GM21786 (cell line): ENCODE data around the gene UBE2Z.
"Not testable (repeated sequence)": the region's sequence is repeated elsewhere in the genome, so short reads cannot be mapped to it uniquely, and the experiment has no call there.

Experiments used
- ATAC-seq: cut with Tn5 transposase; IDR thresholded peaks from one replicate; pipeline ENCODE4 v1.9.1; 2021; ENCODE audit not compliant: unreplicated experiment

Gene UBE2Z

GRCh38 chr17:48908047-48908843 lies at the start of gene UBE2Z:
UBE2Z (plus strand) TSS chr17:48908407; CDS start chr17:48908504, 97 bp downstream.
- peak; percentile 78 for ATAC-seq

GRCh38 chr17:48860034-48860433 lies 48.2 kb upstream of the UBE2Z start:
- no peak for ATAC-seq

DNA sequence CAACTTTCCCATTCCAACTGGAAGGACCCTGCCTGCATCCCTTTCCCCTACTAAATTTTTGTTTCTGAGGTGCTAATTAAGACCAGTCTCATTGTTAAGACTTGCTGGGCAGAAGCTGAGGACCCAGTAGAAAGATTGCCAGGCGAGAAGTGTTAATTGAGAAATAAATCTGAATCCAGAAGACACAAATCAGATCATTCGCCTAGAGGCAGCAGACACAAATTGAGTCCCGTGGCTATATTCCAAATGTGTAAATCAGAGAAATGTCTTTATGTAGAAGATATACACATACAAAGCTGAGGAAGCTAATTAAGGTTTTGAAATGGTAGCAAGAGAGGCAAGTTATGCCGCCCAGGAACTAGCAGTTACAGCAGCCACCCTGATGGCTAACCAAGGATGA lies 47.8 kb upstream of the UBE2Z start:
- ATAC-seq: no peak

DNA sequence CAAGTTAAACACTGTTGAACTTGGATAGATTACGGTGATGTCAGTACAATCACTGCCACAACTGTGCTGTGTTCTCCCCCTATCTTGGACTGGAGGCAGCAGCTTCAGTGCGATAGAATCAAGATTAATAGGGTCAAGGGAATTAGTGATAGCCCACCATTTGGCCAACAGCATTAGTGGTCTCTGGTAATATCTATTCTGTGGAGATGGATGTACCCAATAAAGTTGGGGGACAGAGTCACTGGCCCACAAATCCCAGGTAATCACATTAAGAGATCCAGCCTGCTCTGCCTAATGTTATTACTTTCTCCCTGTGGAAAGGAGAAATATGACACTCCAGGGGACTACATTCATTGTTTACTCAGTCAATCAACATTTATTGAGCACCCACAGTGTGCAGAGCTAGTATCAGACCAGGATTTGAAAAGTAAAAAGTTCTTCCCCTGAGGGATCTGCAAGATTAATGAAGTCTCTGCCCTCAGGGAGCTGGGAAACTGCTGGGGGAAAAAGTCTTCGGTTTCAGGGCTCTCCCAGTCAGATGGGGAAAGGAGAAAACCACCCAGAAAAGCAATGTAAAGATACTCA lies 39.2 kb upstream of the UBE2Z start:
- ATAC-seq: no peak

- no peak for ATAC-seq
These were observed 38.3 kb upstream of the UBE2Z start for GRCh38 chr17:48869821-48870318.

GRCh38 chr17:48871035-48871550 lies 37.1 kb upstream of the UBE2Z start:
- no peak for ATAC-seq

DNA sequence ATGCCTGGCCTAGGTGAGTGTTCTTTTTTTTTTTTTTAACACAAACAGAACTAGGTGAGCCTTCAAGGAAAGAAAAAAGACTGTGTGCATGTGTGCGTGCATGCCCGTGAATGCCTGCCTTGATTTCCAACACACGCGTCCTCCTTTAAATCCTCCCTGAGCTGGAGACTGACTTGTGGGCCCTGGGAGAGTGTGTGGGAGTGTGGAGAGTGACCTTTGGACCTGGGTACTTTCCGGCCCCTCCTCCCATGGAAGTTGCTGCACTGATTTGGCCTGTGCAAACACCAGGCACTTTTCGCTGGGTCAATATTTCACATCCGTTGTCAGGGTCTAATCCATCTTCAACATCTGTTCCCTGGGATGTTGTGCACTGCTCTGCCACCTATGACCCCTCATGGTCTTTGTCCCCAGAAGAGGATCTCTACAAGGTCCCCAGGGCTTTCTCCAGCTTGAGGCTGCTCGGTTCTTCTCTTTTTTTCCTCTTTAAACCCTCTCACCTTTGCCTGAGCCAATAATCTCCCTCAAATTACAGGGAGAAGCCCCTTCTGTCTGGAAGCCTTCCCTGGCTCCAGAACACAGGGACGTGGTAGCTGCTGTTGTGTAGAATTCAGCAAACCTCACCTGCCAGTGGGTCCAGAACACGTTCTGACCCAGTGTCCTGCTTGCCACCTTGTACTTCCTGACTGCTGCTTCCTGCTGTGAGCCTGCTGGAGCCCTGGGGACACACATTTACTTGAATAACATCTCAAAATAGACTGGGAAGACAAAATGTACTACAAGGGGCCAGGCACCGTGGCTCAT lies 36.5 kb upstream of the UBE2Z start:
- ATAC-seq: no peak

DNA sequence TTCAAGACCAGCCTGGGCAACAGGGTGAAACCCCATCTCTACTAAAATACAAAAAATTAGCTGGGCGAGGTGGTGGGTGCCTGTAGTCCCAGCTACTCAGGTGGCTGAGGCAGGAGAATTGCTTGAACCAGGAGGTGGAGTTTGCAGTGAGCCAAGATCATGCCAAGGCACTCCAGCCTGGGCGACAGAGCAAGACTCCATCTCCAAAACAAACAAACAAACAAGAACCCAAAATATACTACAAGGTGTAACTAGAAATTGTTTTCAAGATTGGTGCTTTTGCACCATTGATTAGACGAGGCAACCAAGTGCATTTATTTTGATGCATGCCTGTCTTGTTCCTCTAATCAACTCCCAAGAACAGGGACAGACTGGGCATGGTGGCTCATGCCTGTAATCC lies 35.8 kb upstream of the UBE2Z start:
- not testable (repeated sequence) for ATAC-seq

GRCh38 chr17:48873209-48873608 lies 35.0 kb upstream of the UBE2Z start:
- no peak for ATAC-seq

DNA sequence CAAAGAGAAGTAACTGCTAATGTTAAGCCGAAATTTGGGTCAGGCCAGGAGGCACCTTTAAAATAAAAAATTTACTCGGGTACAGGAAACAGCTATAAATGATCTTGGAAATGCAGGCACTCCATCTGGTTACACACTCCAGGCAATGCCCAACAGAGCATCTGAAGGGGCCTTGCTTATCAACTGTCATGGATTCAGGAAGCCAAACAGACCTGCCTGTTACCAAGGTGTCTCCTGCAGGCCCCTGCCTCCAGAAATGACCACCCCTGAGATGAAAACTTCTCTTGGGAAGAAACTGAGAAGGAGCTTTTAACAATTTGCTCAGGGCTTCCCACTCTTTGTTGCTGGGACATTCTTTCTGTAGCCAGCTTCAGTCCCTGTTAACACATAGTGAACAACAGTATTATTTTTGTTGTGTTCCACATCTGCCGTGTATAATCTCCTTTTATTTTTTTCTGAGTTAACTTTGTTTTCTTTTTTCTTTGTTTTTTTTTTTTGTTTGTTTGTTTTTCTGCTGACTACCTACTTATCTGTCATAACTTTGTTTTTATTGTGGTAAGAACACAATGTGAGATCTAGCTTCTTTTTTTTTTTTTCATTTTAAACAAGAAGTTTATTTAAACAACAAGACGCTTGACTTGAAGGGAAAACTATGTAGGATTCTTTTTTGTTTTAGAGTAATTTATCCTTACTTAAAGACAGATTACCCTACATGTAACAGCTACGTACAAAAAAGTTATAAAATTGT lies 34.3 kb upstream of the UBE2Z start:
- no peak for ATAC-seq

DNA sequence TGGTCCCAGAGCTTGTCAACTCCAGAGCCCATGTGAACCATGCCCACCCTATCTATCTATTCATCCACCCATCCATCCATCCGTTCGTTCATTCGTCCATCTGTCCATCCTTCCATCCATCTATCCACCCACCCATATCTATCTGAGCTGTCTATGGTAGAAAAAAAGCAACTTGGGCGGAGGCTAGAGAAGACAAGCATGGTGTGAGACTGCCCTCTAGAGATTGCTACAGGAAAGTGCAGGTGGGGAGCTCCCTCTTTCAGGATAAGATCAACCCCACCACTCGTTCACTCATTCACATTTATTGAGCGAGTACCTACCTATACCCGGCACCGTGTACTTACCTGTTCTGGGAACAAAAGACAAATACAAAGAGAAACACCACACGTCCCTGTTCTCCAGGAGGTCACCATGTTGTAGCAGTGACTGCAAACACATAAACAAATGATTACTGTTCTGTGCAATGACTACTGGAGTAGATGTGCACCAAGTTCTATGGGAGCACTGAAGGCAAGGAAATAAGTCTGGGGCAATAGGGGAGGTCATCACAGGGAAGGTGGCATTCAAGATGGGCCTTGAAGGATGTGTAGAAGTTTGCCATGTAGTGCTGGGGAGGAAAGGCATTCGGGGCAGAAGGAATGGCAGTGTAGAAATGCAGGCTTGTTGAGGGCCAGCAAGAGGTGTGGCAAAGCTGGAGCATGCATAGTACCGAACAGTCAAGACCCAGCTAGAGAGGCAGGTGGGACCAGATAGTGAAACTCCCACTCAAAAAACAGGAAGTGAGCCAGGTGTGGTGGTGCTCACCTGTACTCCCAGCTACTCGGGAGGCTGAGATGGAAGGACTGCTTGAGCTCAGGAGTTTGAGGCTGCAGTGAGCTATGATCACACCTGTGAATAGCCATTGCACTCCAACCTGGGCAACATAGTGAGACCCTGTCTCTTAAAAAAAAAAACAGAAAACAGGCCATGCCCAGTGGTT lies 29.0 kb upstream of the UBE2Z start:
- no peak for ATAC-seq

DNA sequence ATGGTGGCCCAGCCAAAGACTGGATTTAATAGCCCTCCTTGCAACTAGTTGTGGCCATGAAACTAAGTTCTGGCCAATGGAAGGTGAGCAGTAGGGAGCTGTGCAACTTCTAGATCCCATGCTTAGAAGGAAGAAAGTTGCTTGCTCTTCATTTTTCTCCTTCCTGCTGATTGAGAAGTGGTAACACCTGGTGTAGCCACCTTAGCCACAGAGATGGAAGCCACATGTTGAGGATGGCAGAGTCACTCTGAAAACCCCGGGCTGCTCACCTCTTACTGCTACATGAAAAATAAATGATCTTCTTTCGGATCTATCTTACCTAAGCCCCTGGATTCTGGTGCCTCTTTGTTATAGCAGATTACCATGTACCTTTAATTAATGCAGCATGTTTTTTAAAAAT lies 25.9 kb upstream of the UBE2Z start:
- ATAC-seq: no peak

- no peak for ATAC-seq
These were observed 25.0 kb upstream of the UBE2Z start for GRCh38 chr17:48883171-48883570.

- no peak for ATAC-seq
These were observed 18.1 kb upstream of the UBE2Z start for GRCh38 chr17:48890086-48890485.

GRCh38 chr17:48892940-48893645 lies 15.1 kb upstream of the UBE2Z start:
- no peak for ATAC-seq

DNA sequence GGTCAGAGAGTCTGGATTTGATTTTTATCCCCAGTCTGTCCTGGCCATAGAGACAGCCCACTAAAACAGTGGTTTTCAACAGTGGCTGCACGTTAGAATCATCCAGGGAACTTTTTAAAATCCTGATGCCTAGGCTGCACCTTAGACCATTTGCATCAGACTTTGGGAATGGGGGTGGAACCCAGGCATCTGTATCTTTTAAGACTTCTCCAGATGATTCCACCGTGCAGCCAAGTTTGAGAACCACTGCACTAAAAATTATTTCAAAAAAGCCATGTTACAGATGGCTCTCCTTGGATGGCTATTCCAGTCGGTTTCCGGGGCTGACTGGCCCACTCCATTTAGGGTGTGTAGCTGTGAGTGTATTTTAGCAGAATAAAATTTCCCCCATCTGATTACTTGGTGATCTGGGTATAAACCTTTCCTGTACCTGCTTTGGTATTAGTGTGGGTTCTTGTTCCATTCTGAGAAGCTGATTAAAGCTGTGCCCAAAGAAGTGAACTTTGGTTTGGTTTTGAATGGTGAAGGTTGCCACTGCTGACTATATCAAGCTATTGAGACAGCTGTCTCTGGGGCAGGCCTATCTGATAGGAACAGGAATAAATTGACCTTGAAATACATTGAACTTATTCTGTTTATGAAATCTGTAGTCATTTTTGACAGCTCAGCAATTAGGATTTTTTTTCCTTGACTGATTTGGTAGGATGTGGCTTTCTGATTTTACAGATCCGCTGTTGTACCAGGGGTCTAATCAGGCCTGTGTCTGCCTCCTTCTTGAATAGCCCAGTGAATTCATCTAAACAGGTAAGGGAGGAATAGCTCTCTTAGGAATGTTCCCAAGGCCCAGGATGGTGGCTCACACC lies 14.3 kb upstream of the UBE2Z start:
- no peak for ATAC-seq

GRCh38 chr17:48894886-48895285 lies 13.3 kb upstream of the UBE2Z start:
- no peak for ATAC-seq

- no peak for ATAC-seq
These were observed 7.0 kb upstream of the UBE2Z start for GRCh38 chr17:48901241-48901640.
